ENCODE results near the gene NEDD8. TPM values are rescaled to one million over a fixed set of nuclear protein-coding genes. Genes with fewer than 3 reads are reported as not detected.

NEDD8 gene
- total and polyA plus RNA-seq, 5 donors = 167 to 302 (median 184) TPM

- ATAC-seq (no peak), DNase-seq (no peak)
- intact Hi-C loops (cut with DNase I) = no loop called here
- 89% methylated on average over 12 of the region's 12 CpGs for WGBS
- no peaks in the 10 kb centered on the region for H3K4me1 ChIP-seq (ENCODE audit: control insufficient read depth, insufficient read depth, low read length)
- no peak overlapping the region for H3K4me3 ChIP-seq (ENCODE audit: low read length)
- no peak overlapping the region for H3K27ac ChIP-seq (ENCODE audit: low read length)
- no peaks in the 10 kb centered on the region for H3K27me3 ChIP-seq (ENCODE audit: control insufficient read depth, insufficient read depth)
- H3K9me3 ChIP-seq (ENCODE audit: control insufficient read depth, low read length) = no peaks in the 10 kb centered on the region
These were observed 24.0 kb upstream of the NEDD8 start for GRCh38 chr14:24255931-24256711.

GRCh38 chr14:24255438-24255837 is 23.3 kb upstream of the NEDD8 start:
- Histone ChIP-seq H3K27me3 (ENCODE audit: control insufficient read depth, insufficient read depth) (no peaks in the 10 kb centered on the region), H3K9me3 (ENCODE audit: control insufficient read depth, low read length) (no peaks in the 10 kb centered on the region), H3K4me3 (ENCODE audit: low read length) (no peak overlapping the region), H3K4me1 (ENCODE audit: control insufficient read depth, insufficient read depth, low read length) (no peaks in the 10 kb centered on the region), H3K27ac (ENCODE audit: low read length) (no peak overlapping the region)
- intact Hi-C loops (cut with DNase I) = no loop called here
- ATAC-seq (no peak), DNase-seq (no peak)
- WGBS = 86% methylated on average over 8 of the region's 8 CpGs

GRCh38 chr14:24254630-24255392 is 22.6 kb upstream of the NEDD8 start:
- intact Hi-C loops (cut with DNase I) = no loop called here
- Histone ChIP-seq H3K4me1 (ENCODE audit: control insufficient read depth, insufficient read depth, low read length) (no peaks in the 10 kb centered on the region), H3K4me3 (ENCODE audit: low read length) (no peak overlapping the region), H3K9me3 (ENCODE audit: control insufficient read depth, low read length) (no peaks in the 10 kb centered on the region), H3K27ac (ENCODE audit: low read length) (no peak overlapping the region), H3K27me3 (ENCODE audit: control insufficient read depth, insufficient read depth) (no peaks in the 10 kb centered on the region)
- WGBS = 93% methylated on average over 19 of the region's 19 CpGs
- DNase-seq (no peak), ATAC-seq (no peak)

- 87% methylated on average over 7 of the region's 7 CpGs for WGBS
- Histone ChIP-seq H3K9me3 (ENCODE audit: control insufficient read depth, low read length) (no peaks in the 10 kb centered on the region), H3K27me3 (ENCODE audit: control insufficient read depth, insufficient read depth) (no peaks in the 10 kb centered on the region), H3K27ac (ENCODE audit: low read length) (no peak overlapping the region), H3K4me3 (ENCODE audit: low read length) (no peak overlapping the region), H3K4me1 (ENCODE audit: control insufficient read depth, insufficient read depth, low read length) (no peaks in the 10 kb centered on the region)
- DNase-seq (no peak), ATAC-seq (no peak)
- intact Hi-C loops (cut with DNase I) = no loop called here
These were observed 21.8 kb upstream of the NEDD8 start for GRCh38 chr14:24253936-24254335.

GRCh38 chr14:24252289-24253124 is 20.3 kb upstream of the NEDD8 start:
- intact Hi-C loops (cut with DNase I) = no loop called here

GRCh38 chr14:24251880-24252288 is 19.7 kb upstream of the NEDD8 start:
- no peak for DNase-seq

More at GRCh38 chr14:24252289-24253124, 20.3 kb upstream of the NEDD8 start:
- no peaks in the 10 kb centered on the region for H3K9me3 ChIP-seq (ENCODE audit: control insufficient read depth, low read length)
- DNase-seq (no peak), ATAC-seq (no peak)
- 78% methylated on average over 11 of the region's 11 CpGs for WGBS
- H3K27me3 ChIP-seq (ENCODE audit: control insufficient read depth, insufficient read depth) = no peaks in the 10 kb centered on the region
- H3K27ac ChIP-seq (ENCODE audit: low read length) = no peak overlapping the region
- no peak overlapping the region for H3K4me3 ChIP-seq (ENCODE audit: low read length)
- H3K4me1 ChIP-seq (ENCODE audit: control insufficient read depth, insufficient read depth, low read length) = no peaks in the 10 kb centered on the region

GRCh38 chr14:24250354-24250753 is 18.2 kb upstream of the NEDD8 start:
- 56% methylated on average over 4 of the region's 4 CpGs for WGBS
- ATAC-seq (no peak), DNase-seq (no peak)
- Histone ChIP-seq H3K27ac (ENCODE audit: low read length) (no peak overlapping the region), H3K4me1 (ENCODE audit: control insufficient read depth, insufficient read depth, low read length) (no peaks in the 10 kb centered on the region), H3K4me3 (ENCODE audit: low read length) (no peak overlapping the region), H3K9me3 (ENCODE audit: control insufficient read depth, low read length) (no peaks in the 10 kb centered on the region), H3K27me3 (ENCODE audit: control insufficient read depth, insufficient read depth) (no peaks in the 10 kb centered on the region)
- intact Hi-C loops (cut with DNase I) = no loop called here

More at GRCh38 chr14:24251880-24252288, 19.7 kb upstream of the NEDD8 start:
- Histone ChIP-seq H3K27me3 (ENCODE audit: control insufficient read depth, insufficient read depth) (no peaks in the 10 kb centered on the region), H3K27ac (ENCODE audit: low read length) (no peak overlapping the region), H3K9me3 (ENCODE audit: control insufficient read depth, low read length) (no peaks in the 10 kb centered on the region), H3K4me3 (ENCODE audit: low read length) (no peak overlapping the region), H3K4me1 (ENCODE audit: control insufficient read depth, insufficient read depth, low read length) (no peaks in the 10 kb centered on the region)
- intact Hi-C loops (cut with DNase I) = no loop called here
- no peak for ATAC-seq
- 77% methylated on average over 1 of the region's 1 CpG for WGBS

- Histone ChIP-seq H3K9me3 (ENCODE audit: control insufficient read depth, low read length) (no peaks in the 10 kb centered on the region), H3K27me3 (ENCODE audit: control insufficient read depth, insufficient read depth) (no peaks in the 10 kb centered on the region), H3K27ac (ENCODE audit: low read length) (no peak overlapping the region), H3K4me1 (ENCODE audit: control insufficient read depth, insufficient read depth, low read length) (no peaks in the 10 kb centered on the region), H3K4me3 (ENCODE audit: low read length) (no peak overlapping the region)
- 79% methylated on average over 13 of the region's 13 CpGs for WGBS
- intact Hi-C loops (cut with DNase I) = loop anchor here in 2 of 4 donors (5.0 to 10.0 kb wide), 2 partner anchors 45 to 48 kb away; partner anchors contain the start of genes DHRS1 (in 2 of the 2) and NOP9 (in 2 of the 2)
- no peak for DNase-seq
- peak in 1 of 2 donors; percentile 22 for ATAC-seq
These were observed 17.3 kb upstream of the NEDD8 start for GRCh38 chr14:24249230-24250021.

GRCh38 chr14:24247422-24247821 is 15.3 kb upstream of the NEDD8 start:
- Histone ChIP-seq H3K4me3 (ENCODE audit: low read length) (no peak overlapping the region), H3K27me3 (ENCODE audit: control insufficient read depth, insufficient read depth) (no peaks in the 10 kb centered on the region), H3K9me3 (ENCODE audit: control insufficient read depth, low read length) (no peaks in the 10 kb centered on the region), H3K27ac (ENCODE audit: low read length) (no peak overlapping the region), H3K4me1 (ENCODE audit: control insufficient read depth, insufficient read depth, low read length) (peaks cover 3% of the 10 kb centered on the region)
- WGBS = 67% methylated on average over 7 of the region's 7 CpGs
- intact Hi-C loops (cut with DNase I) = loop anchor here in 2 of 4 donors (5.0 to 10.0 kb wide), 2 partner anchors 47 to 50 kb away; partner anchors contain the start of genes DHRS1 (in 2 of the 2) and NOP9 (in 2 of the 2)
- DNase-seq = no peak
- ATAC-seq = no peak

- no peak overlapping the region for H3K27ac ChIP-seq (ENCODE audit: low read length)
- peaks cover 3% of the 10 kb centered on the region for H3K4me1 ChIP-seq (ENCODE audit: control insufficient read depth, insufficient read depth, low read length)
- intact Hi-C loops (cut with DNase I) = loop anchor here in 2 of 4 donors (5.0 to 10.0 kb wide), 2 partner anchors 48 to 51 kb away; partner anchors contain the start of genes DHRS1 (in 2 of the 2) and NOP9 (in 2 of the 2)
- WGBS = 88% methylated on average over 3 of the region's 3 CpGs
- ATAC-seq (no peak), DNase-seq (no peak)
- H3K4me3 ChIP-seq (ENCODE audit: low read length) = no peak overlapping the region
- H3K9me3 ChIP-seq (ENCODE audit: control insufficient read depth, low read length) = no peaks in the 10 kb centered on the region
- H3K27me3 ChIP-seq (ENCODE audit: control insufficient read depth, insufficient read depth) = no peaks in the 10 kb centered on the region
These were observed 14.6 kb upstream of the NEDD8 start for GRCh38 chr14:24246765-24247212.

Measured in right cardiac atrium (tissue), 5 donors.